ENCODE measurements around the gene TMC1. TPM values are rescaled to one million over a fixed set of nuclear protein-coding genes. Genes with fewer than 3 reads are reported as not detected.
A peak's percentile ranks its signal among the peaks of the same experiment; 100 is the strongest.

TMC1 gene
- total and polyA plus RNA-seq, 2 of the 8 experiments (the other 6 are each of a cell fraction or from before 2014, with no cell fraction given), result 0.95 to 0.98 TPM

GRCh38 chr9:72589667-72590521 lies 68.5 kb downstream of the TMC1 start:
- H4K91ac ChIP-seq (replicated peaks; ENCODE audit: insufficient read length, low read length), result no peak overlapping the region
- H2BK20ac ChIP-seq (ENCODE audit: low read length), result no peak overlapping the region
- no peak overlapping the region for H2BK5ac ChIP-seq (ENCODE audit: low read depth, low read length)
- H2AK5ac ChIP-seq (ENCODE audit: low read depth, low read length), result no peak overlapping the region
- H3K4me2 ChIP-seq (ENCODE audit: insufficient read depth in 1 of 2, low read depth in 2 of 2, low read length in 2 of 2), result no peak overlapping the region
- FAIRE-seq, result no peak
- H3K4ac ChIP-seq (replicated peaks; ENCODE audit: insufficient read length, low read depth, low read length), result no peak overlapping the region
- no peak overlapping the region for H3K4me3 ChIP-seq (ENCODE audit: extremely low read depth in 1 of 4, insufficient read depth in 2 of 4, low read depth in 3 of 4, low read length in 4 of 4)
- WGBS, 2 experiments (ENCODE audit: extremely low coverage in 1 of 2, insufficient coverage in 1 of 2, insufficient read length in 1 of 2, insufficient replicate concordance in 2 of 2, low coverage in 1 of 2, low lambda C conversion rate in 2 of 2, missing lambda C conversion rate in 1 of 2), result 88% methylated on average over 2 of the region's 2 CpGs; no CpG with 5 or more reads in 1 of the 2 experiments
- no peaks in the 10 kb centered on the region for H3K23me2 ChIP-seq (ENCODE audit: low read depth, low read length)
- TF ChIP-seq POU5F1 (IDR thresholded peaks at IDR 0.05; ENCODE audit: low read depth, low read length), result no peak
- no peak overlapping the region for H2BK12ac ChIP-seq (ENCODE audit: low read depth, low read length)
- H3K79me2 ChIP-seq (ENCODE audit: control insufficient read depth in 1 of 2, insufficient read depth in 2 of 2, low read length in 2 of 2), result no peaks in the 10 kb centered on the region
- no peaks in the 10 kb centered on the region; a peak in 2 of 7 replicates for H3K4me1 ChIP-seq (replicated peaks in 1 of 4; ENCODE audit: control insufficient read depth in 3 of 4, insufficient read depth in 4 of 4, low read length in 3 of 4)
- H3K18ac ChIP-seq (ENCODE audit: extremely low read depth, low read length), result no peak overlapping the region
- H3K27me3 ChIP-seq (replicated peaks in 1 of 4; ENCODE audit: control insufficient read depth in 3 of 4, extremely low read depth in 1 of 4, insufficient read depth in 3 of 4, low read length in 3 of 4), result no peaks in the 10 kb centered on the region
- ChIA-PET CTCF (ENCODE audit: partially characterized antibody) (interaction anchor here (0.5 to 1.9 kb wide), 12 partner anchors 11 to 297 kb away, joined by 3 to 6 read pairs (median 4); partner anchors contain the start of gene ZFAND5), POLR2A (ENCODE audit: partially characterized antibody) (interaction anchor here (1.9 kb wide), 1 partner anchor 224 kb away, joined by 10 read pairs; the partner anchor contains the start of gene ZFAND5)
- H2BK15ac ChIP-seq (ENCODE audit: low read length), result no peak overlapping the region
- H3K23ac ChIP-seq (ENCODE audit: insufficient read length), result no peak overlapping the region
- no peaks in the 10 kb centered on the region for H3K79me1 ChIP-seq (ENCODE audit: low read depth, low read length)
- H3K9me3 ChIP-seq (ENCODE audit: insufficient read depth in 2 of 2, low read depth in 1 of 2, low read length in 1 of 2), result no peaks in the 10 kb centered on the region
- H3K27ac ChIP-seq (ENCODE audit: low read depth, low read length), result no peak overlapping the region
- H4K20me1 ChIP-seq (replicated peaks in 1 of 2; ENCODE audit: control insufficient read depth in 1 of 2, insufficient read depth in 2 of 2, low read length in 2 of 2), result no peaks in the 10 kb centered on the region
- H3K9ac ChIP-seq (replicated peaks in 1 of 4; ENCODE audit: extremely low read depth in 1 of 4, low read depth in 3 of 4, low read length in 3 of 4), result no peak overlapping the region
- no peak overlapping the region for H2BK120ac ChIP-seq (replicated peaks; ENCODE audit: low read depth, low read length)
- 0 out of 2 replicates have a peak overlapping the region, but pooled peaks have one; percentile 30 for H2AFZ ChIP-seq (ENCODE audit: low read length)
- no peak overlapping the region for H4K8ac ChIP-seq (ENCODE audit: extremely low read depth, insufficient read depth, low read length)
- no peak overlapping the region for H3K56ac ChIP-seq (replicated peaks; ENCODE audit: insufficient read length, low read depth, low read length)
- no peak overlapping the region for H4K5ac ChIP-seq (ENCODE audit: insufficient read length, low read depth, low read length)
- H3K36me3 ChIP-seq (ENCODE audit: control insufficient read depth in 2 of 4, insufficient read depth in 4 of 4, low read length in 3 of 4), result no peaks in the 10 kb centered on the region
- DNase-seq (ENCODE audit: low read depth in 1 of 2, low spot score in 2 of 2), result no peak
- H3K14ac ChIP-seq (ENCODE audit: insufficient read length), result no peak overlapping the region

Measured in H1 (cell line).